Measurements from ENCODE around the gene KLK6. TPM values are rescaled to one million over a fixed set of nuclear protein-coding genes. Genes with fewer than 3 reads are reported as not detected.
"Not testable (repeated sequence)": the region's sequence is repeated elsewhere in the genome, so short reads cannot be mapped to it uniquely, and the experiment has no call there.

Gene KLK6
- polyA plus RNA-seq, 3 donors = 29.7 to 34.7 (median 32.4) TPM

DNA sequence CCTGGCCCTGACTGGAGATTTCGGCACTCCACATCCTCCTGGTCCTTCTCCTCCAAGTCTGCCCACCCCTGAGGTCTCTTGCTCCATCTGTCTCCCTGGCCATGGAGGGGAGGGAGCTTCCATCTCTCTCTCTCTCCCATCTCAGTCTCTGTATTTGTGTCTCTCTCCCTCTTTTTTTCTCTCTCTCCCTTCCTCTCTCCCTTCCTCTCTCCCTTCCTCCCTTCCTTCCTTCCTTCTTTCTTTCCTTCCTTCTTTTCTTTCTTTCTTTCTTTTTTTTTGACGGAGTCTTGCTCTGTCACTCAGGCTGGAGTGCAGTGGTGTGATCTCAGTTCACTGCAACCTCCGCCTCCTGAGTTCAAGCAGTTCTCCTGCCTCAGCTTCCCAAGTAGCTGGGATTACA, 419 bp upstream of the KLK6 start:
- DNase-seq (ENCODE audit: extremely low read depth in 1 of 11, low read depth in 9 of 11, low spot score in 4 of 11) = not testable (repeated sequence)

- peak in 3 of 11 donors; percentile 23 to 65 (median 51) for DNase-seq (ENCODE audit: extremely low read depth in 1 of 11, low read depth in 9 of 11, low spot score in 4 of 11)
These were observed 527 bp downstream of the KLK6 start for GRCh38 chr19:50968716-50969412.

- DNase-seq (ENCODE audit: extremely low read depth in 1 of 11, low read depth in 9 of 11, low spot score in 4 of 11) = no peak
These were observed 1.3 kb downstream of the KLK6 start for GRCh38 chr19:50967929-50968715.

- no peak for DNase-seq (ENCODE audit: extremely low read depth in 1 of 11, low read depth in 9 of 11, low spot score in 4 of 11)
These were observed 5.1 kb downstream of the KLK6 start for GRCh38 chr19:50964266-50964665.

DNA sequence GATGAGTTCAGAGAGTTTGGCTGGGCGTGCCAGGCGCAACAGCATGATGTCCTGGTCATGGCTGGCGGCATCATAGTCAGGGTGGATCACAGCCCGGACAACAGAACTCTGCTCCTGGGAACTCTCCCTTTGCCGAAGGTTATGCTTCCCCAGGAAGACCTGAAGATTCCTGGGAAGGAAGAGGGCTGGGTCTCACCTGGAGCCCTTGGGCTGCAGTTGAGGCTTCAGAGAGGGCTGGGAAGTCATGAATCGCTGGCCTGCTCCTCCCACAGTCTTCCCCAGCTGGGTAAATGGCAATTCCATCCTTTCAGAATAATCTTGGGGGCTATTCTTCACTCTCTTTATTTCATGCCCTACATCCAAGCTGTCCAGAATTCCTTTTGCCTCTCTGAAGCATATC, 6.0 kb downstream of the KLK6 start:
- no peak for DNase-seq (ENCODE audit: extremely low read depth in 1 of 11, low read depth in 9 of 11, low spot score in 4 of 11)

DNA sequence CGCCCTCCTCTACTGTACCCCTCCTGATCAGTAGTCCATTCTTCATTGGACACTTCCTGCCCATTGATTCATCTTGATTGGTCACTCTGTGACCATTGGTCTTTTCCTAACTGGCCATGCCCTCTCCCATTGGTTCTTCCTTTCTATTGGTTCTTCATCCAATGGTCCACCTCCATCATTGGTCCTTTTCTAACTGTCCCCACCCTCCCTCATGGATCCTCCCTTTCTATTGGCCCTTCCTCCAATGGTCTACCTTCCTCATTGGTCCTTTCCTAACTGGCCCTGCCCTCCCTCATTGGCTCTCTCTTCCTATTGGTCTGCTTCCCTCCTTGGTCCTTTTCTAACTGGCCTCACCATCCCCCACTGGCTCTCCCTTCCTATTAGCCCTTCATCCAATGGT, 7.1 kb downstream of the KLK6 start:
- DNase-seq (ENCODE audit: extremely low read depth in 1 of 11, low read depth in 9 of 11, low spot score in 4 of 11) = no peak

GRCh38 chr19:50959731-50960500, 9.5 kb downstream of the KLK6 start:
- no peak for DNase-seq (ENCODE audit: extremely low read depth in 1 of 11, low read depth in 9 of 11, low spot score in 4 of 11)

DNA sequence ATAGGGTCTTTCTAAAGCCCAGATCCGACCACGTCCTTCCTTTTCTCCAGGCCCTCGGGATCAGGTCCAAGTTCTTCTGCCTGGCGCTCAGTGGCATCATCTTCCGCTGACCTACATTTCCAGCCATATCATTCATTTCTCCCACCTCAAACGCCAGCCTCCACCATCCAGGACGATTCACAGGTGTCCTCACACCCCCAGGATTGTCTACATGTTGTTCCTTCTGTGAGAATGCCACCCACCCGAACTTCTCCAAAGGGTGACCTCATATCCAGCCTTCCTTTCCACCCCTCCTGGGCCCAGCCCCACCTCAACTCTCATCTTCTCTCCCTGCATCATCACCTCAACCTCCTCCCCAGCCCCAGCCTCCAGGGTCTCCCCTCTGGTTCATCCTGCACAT, 11.8 kb downstream of the KLK6 start:
- no peak for DNase-seq (ENCODE audit: extremely low read depth in 1 of 11, low read depth in 9 of 11, low spot score in 4 of 11)

DNA sequence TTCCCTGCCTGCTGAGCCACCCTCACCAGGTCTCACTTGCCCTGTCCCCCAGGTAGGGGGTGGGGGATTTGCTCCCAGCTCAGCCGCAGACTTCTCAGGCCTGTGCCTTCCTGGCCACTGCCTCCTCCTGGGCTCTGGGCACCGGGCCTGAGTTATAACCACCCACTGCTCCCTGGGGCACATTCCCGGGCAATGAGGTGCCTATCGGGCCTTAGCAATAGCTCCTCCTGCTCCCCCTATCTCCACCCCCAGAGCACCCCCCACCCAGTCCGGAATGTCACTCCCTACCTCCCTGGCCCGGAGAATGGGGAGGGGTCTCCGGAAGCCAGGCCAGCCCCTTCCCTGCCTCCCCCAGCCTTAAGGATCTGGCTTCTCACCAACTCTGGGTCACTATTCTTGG, 16.5 kb downstream of the KLK6 start, which contains the start of gene KLK5:
Gene KLK5 (minus strand): TSS at position 129 of the 400 bp plus-strand sequence. CDS start 381 bp downstream, outside the sequence.
- DNase-seq (ENCODE audit: extremely low read depth in 1 of 11, low read depth in 9 of 11, low spot score in 4 of 11) = no peak

DNA sequence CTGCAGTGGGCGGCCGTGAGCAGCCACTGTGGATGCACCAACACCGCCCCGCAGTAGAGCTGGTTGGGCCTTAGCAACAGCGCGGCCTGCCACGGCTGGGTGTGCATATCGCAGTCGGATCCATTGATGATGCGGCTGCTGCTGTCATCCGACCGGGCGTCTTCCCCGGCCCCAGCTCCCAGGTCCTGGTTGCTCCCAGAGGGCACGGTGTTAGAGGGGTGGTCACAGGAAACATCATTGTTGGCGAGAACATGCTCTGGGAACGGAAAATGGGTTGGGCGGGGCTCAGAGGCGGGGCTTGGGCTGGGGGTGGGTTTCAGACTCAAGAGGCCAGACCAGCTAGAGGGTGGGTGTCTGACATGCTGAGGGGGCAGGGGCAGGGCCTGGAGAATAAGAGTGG, 19.5 kb downstream of the KLK6 start:
- no peak for DNase-seq (ENCODE audit: extremely low read depth in 1 of 11, low read depth in 9 of 11, low spot score in 4 of 11)

DNA sequence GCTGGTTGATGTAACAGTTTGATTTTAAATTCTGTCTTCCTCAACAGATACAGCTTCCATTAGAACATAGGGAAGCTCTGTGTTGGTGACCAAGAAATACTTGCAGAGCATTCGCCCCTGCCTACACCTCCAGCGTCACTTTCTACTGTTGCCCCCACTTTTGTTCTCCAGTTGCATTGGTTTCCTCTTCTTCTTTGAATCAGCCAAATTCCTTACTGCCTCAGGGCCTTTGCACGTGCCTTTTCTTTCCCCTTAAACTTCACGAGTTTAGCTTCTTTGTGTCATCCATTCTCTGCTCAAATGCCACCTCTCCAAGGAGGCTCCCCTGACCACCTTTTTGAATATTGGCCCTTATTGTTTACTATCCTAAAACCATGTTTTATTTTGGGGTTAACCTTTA, 22.3 kb downstream of the KLK6 start:
- no peak for DNase-seq (ENCODE audit: extremely low read depth in 1 of 11, low read depth in 9 of 11, low spot score in 4 of 11)

- no peak for DNase-seq (ENCODE audit: extremely low read depth in 1 of 11, low read depth in 9 of 11, low spot score in 4 of 11)
These were observed 24.6 kb downstream of the KLK6 start for GRCh38 chr19:50944795-50945194.

DNA sequence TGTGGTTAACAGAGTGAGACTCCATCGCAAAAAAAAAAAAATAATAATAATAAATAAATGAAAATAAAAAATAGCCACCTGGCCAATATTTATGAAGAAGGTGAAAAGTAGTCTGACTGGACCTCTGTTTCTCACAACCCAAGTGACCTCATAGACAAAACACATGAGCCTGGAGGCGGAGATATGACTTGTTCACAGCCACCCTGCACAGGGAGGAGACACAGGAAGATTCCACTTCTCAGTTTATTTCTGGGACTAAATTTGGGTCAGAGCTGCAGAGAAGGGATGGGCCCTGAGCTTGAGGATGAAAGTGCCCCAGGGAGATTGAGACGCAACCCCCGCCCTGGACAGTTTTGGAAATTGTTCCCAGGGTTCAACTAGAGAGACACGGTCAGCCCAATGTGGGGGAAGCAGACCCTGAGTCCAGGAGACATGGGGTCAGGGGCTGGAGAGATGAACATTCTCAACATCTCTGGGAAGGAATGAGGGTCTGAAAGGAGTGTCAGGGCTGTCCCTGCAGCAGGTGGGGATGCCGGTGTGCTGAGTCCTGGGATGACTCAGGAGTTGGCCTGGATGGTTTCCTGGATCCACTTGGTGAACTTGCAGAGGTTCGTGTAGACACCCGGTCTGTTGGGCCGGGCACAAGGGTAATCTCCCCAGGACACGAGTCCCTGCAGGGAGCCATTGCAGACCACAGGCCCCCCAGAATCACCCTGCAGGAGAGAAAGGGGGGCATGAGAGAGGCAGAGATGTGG, 26.1 kb downstream of the KLK6 start:
- no peak for DNase-seq (ENCODE audit: extremely low read depth in 1 of 11, low read depth in 9 of 11, low spot score in 4 of 11)

- DNase-seq (ENCODE audit: extremely low read depth in 1 of 11, low read depth in 9 of 11, low spot score in 4 of 11) = no peak
These were observed 29.8 kb downstream of the KLK6 start for GRCh38 chr19:50939596-50939995.

GRCh38 chr19:50933640-50934039, 35.8 kb downstream of the KLK6 start:
- DNase-seq (ENCODE audit: extremely low read depth in 1 of 11, low read depth in 9 of 11, low spot score in 4 of 11) = no peak

DNA sequence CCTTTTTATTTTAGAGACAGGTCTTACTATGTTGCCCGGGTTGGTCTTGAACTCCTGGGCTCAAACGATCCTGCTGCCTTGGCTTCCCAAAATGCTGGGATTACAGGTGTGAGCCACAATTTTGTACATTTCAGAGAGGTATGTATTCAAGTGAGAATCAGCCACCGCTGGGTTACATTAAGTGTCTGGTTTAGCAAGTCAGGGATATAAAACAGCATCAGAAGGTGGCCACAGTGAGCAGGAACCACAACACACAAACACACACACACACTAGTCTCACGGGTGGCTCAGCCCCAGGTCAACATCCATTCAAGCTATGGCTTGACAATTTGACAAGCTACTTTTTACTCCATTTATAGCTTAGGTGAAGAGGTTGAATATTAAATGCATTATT, 36.7 kb downstream of the KLK6 start:
- DNase-seq (ENCODE audit: extremely low read depth in 1 of 11, low read depth in 9 of 11, low spot score in 4 of 11) = no peak

DNA sequence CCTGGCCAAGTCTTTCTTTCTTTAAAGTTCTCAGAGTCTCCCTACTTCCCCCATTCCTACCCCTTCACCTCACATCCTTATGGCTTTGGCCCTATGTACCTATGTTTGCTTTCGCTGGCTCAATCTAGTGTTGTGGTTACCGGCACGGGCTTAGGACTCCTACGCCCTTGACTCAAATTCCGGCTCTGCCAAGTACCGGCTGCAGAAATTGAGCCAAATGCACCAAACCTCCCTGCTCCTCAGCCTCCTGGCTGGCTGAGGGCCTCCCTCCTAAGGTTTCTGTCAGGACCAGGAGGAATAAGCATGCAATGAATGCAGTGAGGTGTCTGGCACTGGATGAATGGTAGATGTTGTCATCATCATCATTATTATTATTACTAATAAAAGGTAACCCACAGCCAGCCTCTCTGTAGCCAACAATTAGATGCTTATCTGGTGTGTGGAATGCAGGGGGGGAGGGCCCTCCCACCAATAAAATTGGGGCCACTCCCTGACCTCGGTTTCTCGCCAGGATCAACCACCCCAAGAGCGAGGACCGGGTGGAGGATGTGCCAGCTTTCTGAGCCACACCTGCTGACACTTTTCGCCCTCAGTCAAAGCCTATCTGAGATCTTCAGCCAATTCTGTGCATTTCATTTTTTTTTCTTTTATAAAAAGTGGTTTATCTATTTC, 37.2 kb downstream of the KLK6 start:
- DNase-seq (ENCODE audit: extremely low read depth in 1 of 11, low read depth in 9 of 11, low spot score in 4 of 11) = no peak

DNA sequence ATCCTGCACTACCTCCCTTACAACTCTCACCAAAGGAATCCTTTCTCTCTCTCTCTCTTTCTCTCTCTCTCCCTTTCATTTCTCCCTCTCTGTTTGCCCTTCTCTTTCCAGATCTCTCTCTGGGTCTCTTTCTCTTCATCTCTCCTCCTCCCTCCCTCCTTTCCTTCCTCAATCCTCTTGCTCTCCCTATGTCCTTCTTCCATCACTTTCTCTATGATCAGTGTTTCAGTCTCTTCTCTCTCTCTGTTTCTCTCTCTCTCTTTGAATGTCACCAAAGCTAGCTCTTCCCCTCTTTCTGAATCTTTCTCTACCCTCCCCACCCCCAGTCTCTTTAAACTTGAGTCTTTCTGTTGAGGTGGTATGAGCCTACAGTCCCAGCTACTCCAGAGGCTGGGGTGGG, 38.4 kb downstream of the KLK6 start:
- DNase-seq (ENCODE audit: extremely low read depth in 1 of 11, low read depth in 9 of 11, low spot score in 4 of 11) = no peak

GRCh38 chr19:50928831-50929230, 40.6 kb downstream of the KLK6 start:
- no peak for DNase-seq (ENCODE audit: extremely low read depth in 1 of 11, low read depth in 9 of 11, low spot score in 4 of 11)
